HTR-8/SVneo (cell line): ENCODE results near the gene PITPNC1.

ENCODE experiments used
- DNase-seq: peaks from one replicate; pipeline ENCODE4 v3.0.0; 2011; ENCODE audit warnings: low spot score, mixed read lengths; ENCODE audit not compliant: insufficient read length
- FAIRE-seq: peaks from 2 replicates; lab custom pipeline; 2011; peaks lifted over from hg19 to GRCh38; lab: Jason Lieb, UNC

Gene PITPNC1

GRCh38 chr17:67655478-67656148 is 278.5 kb downstream of the PITPNC1 start:
- FAIRE-seq (no peak), DNase-seq (no peak)

- no peak for DNase-seq
- FAIRE-seq: no peak
These were observed 279.6 kb downstream of the PITPNC1 start for GRCh38 chr17:67656494-67657203.

GRCh38 chr17:67657596-67657995 is 280.5 kb downstream of the PITPNC1 start:
- FAIRE-seq (no peak), DNase-seq (no peak)

- DNase-seq (no peak), FAIRE-seq (no peak)
These were observed 281.2 kb downstream of the PITPNC1 start for GRCh38 chr17:67658265-67658664.

- no peak for DNase-seq
- no peak for FAIRE-seq
These were observed 281.9 kb downstream of the PITPNC1 start for GRCh38 chr17:67659028-67659427.

GRCh38 chr17:67662712-67663111 is 285.6 kb downstream of the PITPNC1 start:
- DNase-seq: no peak
- FAIRE-seq: no peak

- DNase-seq: no peak
- FAIRE-seq: no peak
These were observed 286.4 kb downstream of the PITPNC1 start for GRCh38 chr17:67663457-67663856.

GRCh38 chr17:67666028-67666427 is 288.9 kb downstream of the PITPNC1 start:
- no peak for FAIRE-seq
- no peak for DNase-seq

- FAIRE-seq (no peak), DNase-seq (no peak)
These were observed 289.6 kb downstream of the PITPNC1 start for GRCh38 chr17:67666710-67667109.

- FAIRE-seq (no peak), DNase-seq (no peak)
These were observed 294.4 kb downstream of the PITPNC1 start for GRCh38 chr17:67671493-67671892.

- DNase-seq (no peak), FAIRE-seq (no peak)
These were observed 295.7 kb downstream of the PITPNC1 start for GRCh38 chr17:67672592-67673335.

- DNase-seq (no peak), FAIRE-seq (no peak)
These were observed 298.4 kb downstream of the PITPNC1 start for GRCh38 chr17:67675481-67675880.

- DNase-seq (no peak), FAIRE-seq (no peak)
These were observed 299.2 kb downstream of the PITPNC1 start for GRCh38 chr17:67676305-67676704.

GRCh38 chr17:67678414-67678813 is 301.3 kb downstream of the PITPNC1 start:
- FAIRE-seq (no peak), DNase-seq (no peak)

- FAIRE-seq (no peak), DNase-seq (no peak)
These were observed 302.1 kb downstream of the PITPNC1 start for GRCh38 chr17:67679225-67679624.

- DNase-seq (no peak), FAIRE-seq (no peak)
These were observed 302.6 kb downstream of the PITPNC1 start for GRCh38 chr17:67679721-67680120.

GRCh38 chr17:67680445-67681224 is 303.6 kb downstream of the PITPNC1 start:
- DNase-seq (no peak), FAIRE-seq (no peak)

GRCh38 chr17:67682196-67682595 is 305.1 kb downstream of the PITPNC1 start:
- no peak for FAIRE-seq
- DNase-seq: no peak

- DNase-seq: no peak
These were observed 308.3 kb downstream of the PITPNC1 start for GRCh38 chr17:67685351-67685750.

GRCh38 chr17:67686241-67686640 is 309.2 kb downstream of the PITPNC1 start:
- no peak for FAIRE-seq
- DNase-seq: no peak

More at GRCh38 chr17:67685351-67685750, 308.3 kb downstream of the PITPNC1 start:
- no peak for FAIRE-seq
